Measurements from ENCODE around the gene BCL2L12. TPM values are rescaled to one million over a fixed set of nuclear protein-coding genes. Genes with fewer than 3 reads are reported as not detected.

The BCL2L12 gene
- total RNA-seq, 3 donors from 2014 or later = 9.6 to 20.8 (median 16.3) TPM

DNA sequence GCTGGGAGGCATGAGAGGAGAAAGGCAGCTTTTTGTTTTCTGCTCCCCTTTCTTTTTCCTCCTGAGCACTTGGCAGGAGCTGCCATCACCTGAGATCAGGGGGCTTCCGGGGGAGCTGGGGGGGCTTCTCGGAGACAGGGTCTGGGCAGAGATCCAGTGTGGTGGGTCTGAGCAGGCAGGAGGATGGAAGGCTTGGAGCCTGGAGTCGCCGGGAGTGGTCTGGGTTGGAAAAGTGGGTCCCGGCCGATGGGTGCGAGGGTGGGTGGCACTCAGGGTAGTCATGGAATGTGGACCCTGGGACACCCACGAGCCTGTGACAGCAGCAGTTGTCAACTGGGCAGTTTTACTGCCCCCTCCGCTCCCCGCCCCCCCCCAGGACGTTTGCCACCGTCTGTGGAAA lies 21.4 kb downstream of the BCL2L12 start:
- H3K36me3 ChIP-seq (ENCODE audit: low read depth) = no peaks in the 10 kb centered on the region
- ATAC-seq (no peak), DNase-seq (no peak)
- peaks cover 17% of the 10 kb centered on the region for H3K4me1 ChIP-seq (ENCODE audit: low read depth)
- H3K9me3 ChIP-seq = no peaks in the 10 kb centered on the region
- no peak overlapping the region for H3K4me3 ChIP-seq
- TF ChIP-seq, protein P1, sequence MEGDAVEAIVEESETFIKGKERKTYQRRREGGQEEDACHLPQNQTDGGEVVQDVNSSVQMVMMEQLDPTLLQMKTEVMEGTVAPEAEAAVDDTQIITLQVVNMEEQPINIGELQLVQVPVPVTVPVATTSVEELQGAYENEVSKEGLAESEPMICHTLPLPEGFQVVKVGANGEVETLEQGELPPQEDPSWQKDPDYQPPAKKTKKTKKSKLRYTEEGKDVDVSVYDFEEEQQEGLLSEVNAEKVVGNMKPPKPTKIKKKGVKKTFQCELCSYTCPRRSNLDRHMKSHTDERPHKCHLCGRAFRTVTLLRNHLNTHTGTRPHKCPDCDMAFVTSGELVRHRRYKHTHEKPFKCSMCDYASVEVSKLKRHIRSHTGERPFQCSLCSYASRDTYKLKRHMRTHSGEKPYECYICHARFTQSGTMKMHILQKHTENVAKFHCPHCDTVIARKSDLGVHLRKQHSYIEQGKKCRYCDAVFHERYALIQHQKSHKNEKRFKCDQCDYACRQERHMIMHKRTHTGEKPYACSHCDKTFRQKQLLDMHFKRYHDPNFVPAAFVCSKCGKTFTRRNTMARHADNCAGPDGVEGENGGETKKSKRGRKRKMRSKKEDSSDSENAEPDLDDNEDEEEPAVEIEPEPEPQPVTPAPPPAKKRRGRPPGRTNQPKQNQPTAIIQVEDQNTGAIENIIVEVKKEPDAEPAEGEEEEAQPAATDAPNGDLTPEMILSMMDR (IDR thresholded peaks at IDR 0.05) = no peak
- intact Hi-C loops (cut with DNase I, micrococcal nuclease) = loop anchor here in 1 of 2 donors (10.0 kb wide), 1 partner anchor 102 kb away; the partner anchor contains the start of genes NOSIP and PRRG2

DNA sequence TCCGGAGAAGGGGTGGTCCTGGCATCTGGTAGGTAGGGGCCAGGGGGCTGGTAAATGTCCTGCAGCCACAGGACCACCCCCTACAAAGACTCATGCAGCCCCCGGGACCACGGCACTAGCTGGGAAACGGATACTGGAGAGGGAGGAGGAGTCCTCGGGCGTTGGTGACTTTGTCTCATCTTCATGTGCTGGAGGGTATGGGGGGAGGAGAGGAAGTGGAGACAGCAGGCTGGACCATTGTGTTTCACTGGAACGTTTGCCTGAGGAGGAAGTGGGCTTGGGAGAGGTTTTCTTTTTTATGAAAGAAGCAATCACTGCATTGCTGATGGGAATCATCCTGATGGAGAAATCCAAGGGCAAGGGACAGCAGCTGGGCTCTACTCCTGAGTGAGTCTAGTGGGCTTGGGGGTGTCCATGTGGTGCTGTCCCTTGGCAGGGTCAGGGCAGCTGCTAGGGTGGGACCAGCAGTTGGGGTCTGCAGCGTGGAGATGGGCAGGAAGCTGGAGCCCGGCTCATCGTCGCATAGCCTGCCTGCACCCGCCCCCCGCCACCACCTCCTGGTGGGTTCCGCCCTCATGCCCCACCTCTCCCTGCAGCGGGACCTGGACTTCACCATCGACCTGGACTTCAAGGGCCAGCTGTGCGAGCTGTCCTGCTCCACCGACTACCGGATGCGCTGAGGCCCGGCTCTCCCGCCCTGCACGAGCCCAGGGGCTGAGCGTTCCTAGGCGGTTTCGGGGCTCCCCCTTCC lies 22.0 kb downstream of the BCL2L12 start:
- H3K4me3 ChIP-seq = no peak overlapping the region
- intact Hi-C loops (cut with DNase I, micrococcal nuclease) = loop anchor here in 1 of 2 donors (10.0 kb wide), 1 partner anchor 103 kb away; the partner anchor contains the start of genes NOSIP and PRRG2
- DNase-seq (no peak), ATAC-seq (no peak)
- H3K4me1 ChIP-seq (ENCODE audit: low read depth) = peaks cover 17% of the 10 kb centered on the region
- TF ChIP-seq, protein P1 (IDR thresholded peaks at IDR 0.05) = no peak
- H3K36me3 ChIP-seq (ENCODE audit: low read depth) = no peaks in the 10 kb centered on the region
- H3K9me3 ChIP-seq = no peaks in the 10 kb centered on the region

DNA sequence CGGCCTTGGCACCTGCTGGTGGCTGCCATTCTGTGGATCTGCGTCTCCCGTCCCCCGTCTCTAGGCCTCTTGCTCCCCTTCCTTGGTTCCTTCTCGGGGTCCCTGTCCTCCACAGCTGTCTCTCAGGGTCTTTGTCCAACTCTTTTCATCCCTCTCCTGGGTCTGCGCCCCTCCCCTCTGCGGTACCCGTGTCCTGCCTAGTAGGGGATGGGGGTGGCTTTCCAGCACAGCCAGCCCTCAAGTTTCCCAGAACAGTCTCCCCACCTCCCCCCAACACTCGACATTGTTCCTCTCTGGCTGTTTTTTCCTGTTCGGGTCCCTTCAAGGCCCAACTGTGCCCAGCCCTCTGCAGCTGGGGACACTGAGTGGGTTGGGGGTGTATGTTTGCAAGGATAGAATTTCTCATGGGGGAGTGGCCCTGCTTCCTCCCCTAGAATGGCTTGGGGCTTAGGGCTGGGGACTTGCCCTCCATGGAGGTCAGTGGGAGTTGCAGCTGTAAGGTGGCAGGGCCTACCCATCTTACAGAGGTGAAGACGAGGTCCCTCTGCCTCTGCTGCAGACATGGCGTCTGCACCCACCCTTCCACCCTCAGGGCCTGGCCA lies 22.9 kb downstream of the BCL2L12 start:
- Histone ChIP-seq H3K9me3 (no peaks in the 10 kb centered on the region), H3K36me3 (ENCODE audit: low read depth) (no peaks in the 10 kb centered on the region), H3K4me3 (no peak overlapping the region), H3K4me1 (ENCODE audit: low read depth) (peaks cover 17% of the 10 kb centered on the region)
- intact Hi-C loops (cut with DNase I, micrococcal nuclease) = loop anchor here in 1 of 2 donors (10.0 kb wide), 1 partner anchor 104 kb away; the partner anchor contains the start of genes NOSIP and PRRG2
- DNase-seq (no peak), ATAC-seq (no peak)
- TF ChIP-seq, protein P1 (IDR thresholded peaks at IDR 0.05) = no peak

DNA sequence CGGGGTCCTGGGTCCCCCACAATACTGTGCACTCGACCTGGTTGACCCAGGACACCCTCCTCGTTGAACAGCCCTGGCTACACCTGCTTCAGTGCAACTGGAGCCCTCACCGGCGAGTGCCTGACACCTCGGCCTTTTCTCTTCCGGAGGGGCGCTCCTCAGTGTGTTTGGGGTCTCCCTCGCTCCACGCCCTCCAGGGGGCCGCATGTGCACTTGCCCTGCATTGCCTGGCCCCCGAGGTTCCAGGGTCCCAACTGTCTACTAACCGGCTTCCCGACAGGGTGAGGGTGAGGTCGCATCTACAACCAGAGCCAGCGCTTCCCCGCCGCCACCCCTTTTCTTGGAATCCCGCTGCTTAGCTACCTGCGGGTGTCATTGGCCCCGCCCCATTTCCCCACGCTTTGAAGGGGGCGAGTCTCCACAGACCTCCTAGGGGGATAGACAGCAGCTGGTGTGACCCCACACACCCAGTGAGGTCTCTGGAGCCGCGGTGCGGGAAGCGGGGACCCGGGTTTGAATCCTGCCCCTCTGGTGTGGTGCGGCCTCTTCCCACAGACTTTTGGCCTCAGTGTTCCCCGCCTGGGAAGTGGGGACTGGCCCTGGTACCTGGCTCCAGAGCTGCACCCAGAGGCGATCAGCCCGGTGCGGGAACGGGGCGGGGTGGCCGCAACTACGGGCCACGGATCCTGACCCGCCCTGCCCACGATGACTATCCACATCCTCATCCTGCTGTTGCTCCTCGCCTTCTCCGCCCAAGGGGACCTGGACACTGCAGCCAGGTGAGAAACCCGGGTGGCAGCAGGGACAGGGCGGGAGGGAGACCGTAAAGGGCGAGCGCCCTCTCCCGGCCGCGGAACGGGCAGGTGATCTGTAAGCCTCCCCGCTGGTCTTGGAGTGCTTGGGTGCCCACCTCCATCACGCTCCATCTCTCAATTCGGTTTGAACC lies 23.7 kb downstream of the BCL2L12 start, which contains the start of gene ADM5:
Gene ADM5 (plus strand): TSS at position 462 of the 946 bp plus-strand sequence. CDS start 244 bp downstream, at position 706.
- TF ChIP-seq, protein P1 (IDR thresholded peaks at IDR 0.05) = no peak
- Histone ChIP-seq H3K36me3 (ENCODE audit: low read depth) (no peaks in the 10 kb centered on the region), H3K4me1 (ENCODE audit: low read depth) (peaks cover 17% of the 10 kb centered on the region), H3K4me3 (no peak within 1 kb of the TSS), H3K9me3 (no peaks in the 10 kb centered on the region)
- DNase-seq = peak in 2 of 3 donors; percentile 78
- intact Hi-C loops (cut with DNase I, micrococcal nuclease) = loop anchor here in 1 of 2 donors (10.0 kb wide), 1 partner anchor 105 kb away; the partner anchor contains the start of genes NOSIP and PRRG2
- ATAC-seq = peak; percentile 84

DNA sequence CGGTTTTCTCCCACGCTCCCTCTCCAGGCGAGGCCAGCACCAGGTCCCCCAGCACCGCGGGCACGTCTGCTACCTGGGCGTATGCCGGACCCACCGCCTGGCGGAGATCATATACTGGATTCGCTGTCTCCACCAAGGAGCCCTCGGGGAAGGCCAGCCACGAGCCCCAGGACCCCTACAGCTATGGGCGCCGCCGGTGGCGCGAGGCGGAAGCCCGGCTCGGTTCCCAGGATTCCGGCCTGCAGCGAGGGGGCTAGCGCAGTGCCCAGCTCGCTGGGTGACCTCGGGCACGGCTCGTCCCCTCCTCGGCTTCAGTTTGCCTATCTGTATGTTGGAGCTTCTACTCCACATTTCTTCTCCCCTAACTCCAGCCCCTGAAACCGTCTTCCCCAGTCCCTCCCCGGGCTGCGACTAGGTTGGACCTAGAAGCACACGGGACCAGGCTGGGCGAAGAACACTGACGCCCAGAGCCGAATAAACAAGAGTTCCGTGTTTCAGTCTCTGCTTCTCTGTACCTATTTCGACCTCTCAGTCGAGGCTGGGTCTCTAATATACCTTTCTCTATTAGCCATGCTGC lies 24.4 kb downstream of the BCL2L12 start:
- peaks cover 17% of the 10 kb centered on the region for H3K4me1 ChIP-seq (ENCODE audit: low read depth)
- TF ChIP-seq, protein P1 (IDR thresholded peaks at IDR 0.05) = no peak
- H3K9me3 ChIP-seq = no peaks in the 10 kb centered on the region
- peak; percentile 26 for ATAC-seq
- H3K36me3 ChIP-seq (ENCODE audit: low read depth) = no peaks in the 10 kb centered on the region
- H3K4me3 ChIP-seq = no peak overlapping the region
- intact Hi-C loops (cut with DNase I, micrococcal nuclease) = no loop called here
- no peak for DNase-seq

All from mucosa of descending colon (tissue), 3 donors.